ENCODE data around the gene FAS. TPM values are rescaled to one million over a fixed set of nuclear protein-coding genes. Genes with fewer than 3 reads are reported as not detected.

Gene FAS
- total RNA-seq, 1 experiment from 2014 or later, result 9.3 TPM

- no peaks in the 10 kb centered on the region for H3K27me3 ChIP-seq (ENCODE audit: insufficient read depth, low read length)
- H3K4me2 ChIP-seq (ENCODE audit: low read length), result no peak overlapping the region
- DNase-seq (ENCODE audit: low read depth, low spot score), result no peak
- ChIA-PET CTCF (interaction anchor here (1.0 kb wide), 1 partner anchor 18 kb away, joined by 4 read pairs; no protein-coding TSS in a partner anchor), POLR2A (no interaction called here), RAD21 (ENCODE audit: low non-redundant PET in 1 of 2, low total read pairs in 2 of 2, uncharacterized antibody in 2 of 2, unreplicated experiment in 2 of 2) (no interaction called here)
- H3K9ac ChIP-seq (ENCODE audit: low read length), result no peak overlapping the region
- H3K36me3 ChIP-seq (ENCODE audit: control insufficient read depth in 1 of 2, insufficient read depth in 2 of 2, low read length in 2 of 2), result no peaks in the 10 kb centered on the region
- H3K79me2 ChIP-seq (ENCODE audit: insufficient read depth, low read length), result no peaks in the 10 kb centered on the region
- H3K27ac ChIP-seq (ENCODE audit: low read depth, low read length), result no peak overlapping the region
- no peak overlapping the region for H2AFZ ChIP-seq (ENCODE audit: low read depth, low read length, poor library complexity, severe bottlenecking)
- TF ChIP-seq EZH2 (IDR thresholded peaks at IDR 0.05), result no peak
- TF ChIP-seq ELF1 (IDR thresholded peaks at IDR 0.05; ENCODE audit: borderline replicate concordance, low read depth), result no peak
- TF ChIP-seq EGR1 (IDR thresholded peaks at IDR 0.05; ENCODE audit: low read depth), result no peak
- no peak for TF ChIP-seq CBX3 (IDR thresholded peaks at IDR 0.05; ENCODE audit: low read depth)
- TF ChIP-seq, protein P1, sequence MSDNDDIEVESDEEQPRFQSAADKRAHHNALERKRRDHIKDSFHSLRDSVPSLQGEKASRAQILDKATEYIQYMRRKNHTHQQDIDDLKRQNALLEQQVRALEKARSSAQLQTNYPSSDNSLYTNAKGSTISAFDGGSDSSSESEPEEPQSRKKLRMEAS (IDR thresholded peaks at IDR 0.05), result no peak
- TF ChIP-seq POLR2A (IDR thresholded peaks at IDR 0.05; ENCODE audit: borderline replicate concordance, extremely low read depth, insufficient read depth, insufficient read length), result no peak
- no peak for TF ChIP-seq EZH2phosphoT487 (IDR thresholded peaks at IDR 0.05; ENCODE audit: borderline replicate concordance)
- no peak for TF ChIP-seq RAD21 (IDR thresholded peaks at IDR 0.05; ENCODE audit: low read depth)
- no peak for TF ChIP-seq ZNF274 (IDR thresholded peaks at IDR 0.05; ENCODE audit: low read depth, low read length)
- no peak overlapping the region for H3K4me3 ChIP-seq (replicated peaks in 1 of 2; ENCODE audit: low read depth in 1 of 2, low read length in 2 of 2)
- H4K20me1 ChIP-seq (ENCODE audit: insufficient read depth), result no peaks in the 10 kb centered on the region
- no peaks in the 10 kb centered on the region for H3K9me2 ChIP-seq (ENCODE audit: insufficient read depth)
- no peaks in the 10 kb centered on the region for H3K9me3 ChIP-seq (ENCODE audit: control insufficient read depth in 1 of 2, insufficient read depth in 1 of 2, low read depth in 1 of 2, low read length in 2 of 2)
- BruUV-seq (replicated peaks), result no TSS peak
- intact Hi-C loops (cut with micrococcal nuclease), result no loop called here
- no peak for ATAC-seq
- no peaks in the 10 kb centered on the region for H3K4me1 ChIP-seq (ENCODE audit: control insufficient read depth in 1 of 2, insufficient read depth in 2 of 2, low read length in 2 of 2)
These were observed 40.4 kb upstream of the FAS start for GRCh38 chr10:88949912-88950837.

- BruUV-seq (replicated peaks), result no TSS peak
- Histone ChIP-seq H3K27ac (ENCODE audit: low read depth, low read length) (no peak within 1 kb of the TSS), H3K9me3 (ENCODE audit: control insufficient read depth in 1 of 2, insufficient read depth in 1 of 2, low read depth in 1 of 2, low read length in 2 of 2) (no peaks in the 10 kb centered on the region), H4K20me1 (ENCODE audit: insufficient read depth) (no peaks in the 10 kb centered on the region), H2AFZ (ENCODE audit: low read depth, low read length, poor library complexity, severe bottlenecking) (no peak within 1 kb of the TSS), H3K9me2 (ENCODE audit: insufficient read depth) (no peaks in the 10 kb centered on the region), H3K36me3 (ENCODE audit: control insufficient read depth in 1 of 2, insufficient read depth in 2 of 2, low read length in 2 of 2) (no peaks in the 10 kb centered on the region), H3K27me3 (ENCODE audit: insufficient read depth, low read length) (no peaks in the 10 kb centered on the region), H3K4me1 (ENCODE audit: control insufficient read depth in 1 of 2, insufficient read depth in 2 of 2, low read length in 2 of 2) (no peaks in the 10 kb centered on the region), H3K4me2 (ENCODE audit: low read length) (no peak within 1 kb of the TSS), H3K79me2 (ENCODE audit: insufficient read depth, low read length) (no peaks in the 10 kb centered on the region), H3K4me3 (replicated peaks in 1 of 2; ENCODE audit: low read depth in 1 of 2, low read length in 2 of 2) (no peak within 1 kb of the TSS), H3K9ac (ENCODE audit: low read length) (no peak within 1 kb of the TSS)
- intact Hi-C loops (cut with micrococcal nuclease), result no loop called here
- POLR2A ChIA-PET, result no interaction called here
- ATAC-seq (no peak), DNase-seq (ENCODE audit: low read depth, low spot score) (no peak)
- CTCF ChIA-PET, result no interaction called here
- RAD21 ChIA-PET (ENCODE audit: low non-redundant PET in 1 of 2, low total read pairs in 2 of 2, uncharacterized antibody in 2 of 2, unreplicated experiment in 2 of 2), result no interaction called here
- TF ChIP-seq ELF1 (IDR thresholded peaks at IDR 0.05; ENCODE audit: borderline replicate concordance, low read depth) (no peak), CBX3 (IDR thresholded peaks at IDR 0.05; ENCODE audit: low read depth) (no peak), RAD21 (IDR thresholded peaks at IDR 0.05; ENCODE audit: low read depth) (no peak), SP1 (IDR thresholded peaks at IDR 0.05; ENCODE audit: low read depth) (no peak), EGR1 (IDR thresholded peaks at IDR 0.05; ENCODE audit: low read depth) (no peak), EZH2phosphoT487 (IDR thresholded peaks at IDR 0.05; ENCODE audit: borderline replicate concordance) (no peak), POLR2A (IDR thresholded peaks at IDR 0.05; ENCODE audit: borderline replicate concordance, extremely low read depth, insufficient read depth, insufficient read length) (no peak), EZH2 (IDR thresholded peaks at IDR 0.05) (no peak), ZNF274 (IDR thresholded peaks at IDR 0.05; ENCODE audit: low read depth, low read length) (no peak), TCF7L2 (IDR thresholded peaks at IDR 0.05; ENCODE audit: borderline replicate concordance, extremely low read depth, insufficient read depth, insufficient read length) (no peak), ATF3 (IDR thresholded peaks at IDR 0.05) (no peak), CEBPB (IDR thresholded peaks at IDR 0.05; ENCODE audit: low read depth) (no peak), SIN3A (IDR thresholded peaks at IDR 0.05; ENCODE audit: low read depth) (no peak), YY1 (IDR thresholded peaks at IDR 0.05; ENCODE audit: extremely low read depth, insufficient replicate concordance, low read depth, low read length) (no peak)
- TF ChIP-seq, protein P1 (IDR thresholded peaks at IDR 0.05), result no peak
- TF ChIP-seq, protein P2, sequence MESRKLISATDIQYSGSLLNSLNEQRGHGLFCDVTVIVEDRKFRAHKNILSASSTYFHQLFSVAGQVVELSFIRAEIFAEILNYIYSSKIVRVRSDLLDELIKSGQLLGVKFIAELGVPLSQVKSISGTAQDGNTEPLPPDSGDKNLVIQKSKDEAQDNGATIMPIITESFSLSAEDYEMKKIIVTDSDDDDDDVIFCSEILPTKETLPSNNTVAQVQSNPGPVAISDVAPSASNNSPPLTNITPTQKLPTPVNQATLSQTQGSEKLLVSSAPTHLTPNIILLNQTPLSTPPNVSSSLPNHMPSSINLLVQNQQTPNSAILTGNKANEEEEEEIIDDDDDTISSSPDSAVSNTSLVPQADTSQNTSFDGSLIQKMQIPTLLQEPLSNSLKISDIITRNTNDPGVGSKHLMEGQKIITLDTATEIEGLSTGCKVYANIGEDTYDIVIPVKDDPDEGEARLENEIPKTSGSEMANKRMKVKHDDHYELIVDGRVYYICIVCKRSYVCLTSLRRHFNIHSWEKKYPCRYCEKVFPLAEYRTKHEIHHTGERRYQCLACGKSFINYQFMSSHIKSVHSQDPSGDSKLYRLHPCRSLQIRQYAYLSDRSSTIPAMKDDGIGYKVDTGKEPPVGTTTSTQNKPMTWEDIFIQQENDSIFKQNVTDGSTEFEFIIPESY (IDR thresholded peaks at IDR 0.05; ENCODE audit: extremely low read depth, insufficient replicate concordance, low read length), result no peak
These were observed 37.9 kb upstream of the FAS start, which contains the start of gene ACTA2 for GRCh38 chr10:88952647-88953111. TSS of gene ACTA2 (minus strand) at chr10:88952773. CDS start at chr10:88948930, 3,843 bp downstream.

Data from HCT116 (cell line).